ENCODE measurements around the gene LRRC53. TPM values are rescaled to one million over a fixed set of nuclear protein-coding genes. Genes with fewer than 3 reads are reported as not detected.

Gene LRRC53
- total RNA-seq, result not detected

GRCh38 chr1:74512170-74512915 lies at the start of gene LRRC53:
TSS of gene LRRC53 (minus strand) at chr1:74512611. CDS start at chr1:74483349, 29,262 bp downstream.

Other genes starting within 250 kb of the LRRC53 start
- not detected for gene ERICH3, start 161.2 kb upstream of the LRRC53 start, total RNA-seq
- gene CRYZ, start 220.4 kb upstream of the LRRC53 start, total RNA-seq, result 10 to 100 TPM; 28.6 to 78.3 TPM
- gene TYW3, start 220.5 kb upstream of the LRRC53 start, total RNA-seq, result 10 to 100 TPM; 13.8 to 26.0 TPM

Data from melanocyte of skin (primary cell).